HAP-1 (cell line): ENCODE measurements around the gene TEDDM1.

ENCODE experiments used
- DNase-seq, 2 experiments: peaks; one replicate each; pipeline ENCODE4 v3.0.0-alpha.2; 2016 to 2020; ENCODE audit warnings: low spot score in 2 of 2
- H3K27me3 ChIP-seq: fragments of 250-450 bp; sonication (Bioruptor Pico); 2 replicates; pipeline ENCODE4 v1.5.1; 2020; ENCODE audit warnings: low read depth, mild to moderate bottlenecking, moderate library complexity
- H3K36me3 ChIP-seq: fragments of 250-450 bp; sonication (Bioruptor Pico); replicated peaks from 2 replicates; pipeline ENCODE4 v1.5.1; 2020; ENCODE audit warnings: mild to moderate bottlenecking
- H3K4me1 ChIP-seq: fragments of 250-450 bp; sonication (Bioruptor Pico); 2 replicates; pipeline ENCODE4 v1.5.1; 2020; ENCODE audit warnings: mild to moderate bottlenecking
- H3K4me3 ChIP-seq: fragments of 250-450 bp; sonication (Bioruptor Pico); 2 replicates; pipeline ENCODE4 v1.5.1; 2020; ENCODE audit warnings: mild to moderate bottlenecking, moderate library complexity
- H3K9me3 ChIP-seq: fragments of 250-450 bp; sonication (Bioruptor Pico); 2 replicates; pipeline ENCODE4 v1.5.1; 2020; ENCODE audit warnings: mild to moderate bottlenecking, moderate library complexity
- in situ Hi-C: fragments of 300-500 bp; cut with MboI; formaldehyde crosslinking; loops from 3 replicates; pipeline ENCODE4 v1.14.3; 2020; ENCODE audit warnings: low sequenced_read_pairs, inconsistent platforms, mixed read lengths

TEDDM1 gene

GRCh38 chr1:182426442-182427430 is 26.3 kb upstream of the TEDDM1 start:
- in situ Hi-C loops = no loop called here
- no peak overlapping the region for H3K4me3 ChIP-seq
- H3K27me3 ChIP-seq = peaks cover 4% of the 10 kb centered on the region; the same call in 1 of the 2 replicates
- no peak for DNase-seq
- H3K4me1 ChIP-seq = no peaks in the 10 kb centered on the region
- H3K36me3 ChIP-seq = no peaks in the 10 kb centered on the region
- no peaks in the 10 kb centered on the region for H3K9me3 ChIP-seq

DNA sequence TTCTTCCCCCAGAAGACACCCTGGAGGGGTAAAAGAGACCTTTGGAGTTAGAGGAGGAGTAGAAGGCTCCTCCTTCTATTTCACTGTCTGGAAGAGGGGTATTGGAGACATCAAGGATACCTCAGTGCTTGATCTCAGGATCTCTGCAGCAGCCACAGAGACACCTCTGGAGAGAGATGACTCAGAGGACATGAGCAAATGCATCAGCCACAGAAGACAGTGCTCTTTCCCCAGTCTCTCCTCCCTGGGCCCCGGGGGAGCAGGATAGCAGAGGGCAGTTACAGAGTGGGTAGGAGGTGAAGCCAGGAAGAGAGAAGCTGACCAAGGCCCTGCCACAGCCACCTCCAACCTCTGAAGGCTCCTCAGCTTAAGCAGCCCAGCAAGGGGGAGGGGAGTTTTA is 15.3 kb upstream of the TEDDM1 start:
- DNase-seq = no peak
- Histone ChIP-seq H3K36me3 (no peaks in the 10 kb centered on the region), H3K4me1 (no peaks in the 10 kb centered on the region), H3K27me3 (peaks cover 6% of the 10 kb centered on the region; the same call in 1 of the 2 replicates), H3K9me3 (no peaks in the 10 kb centered on the region; the same call in 1 of the 2 replicates), H3K4me3 (no peak overlapping the region)
- in situ Hi-C loops = no loop called here

DNA sequence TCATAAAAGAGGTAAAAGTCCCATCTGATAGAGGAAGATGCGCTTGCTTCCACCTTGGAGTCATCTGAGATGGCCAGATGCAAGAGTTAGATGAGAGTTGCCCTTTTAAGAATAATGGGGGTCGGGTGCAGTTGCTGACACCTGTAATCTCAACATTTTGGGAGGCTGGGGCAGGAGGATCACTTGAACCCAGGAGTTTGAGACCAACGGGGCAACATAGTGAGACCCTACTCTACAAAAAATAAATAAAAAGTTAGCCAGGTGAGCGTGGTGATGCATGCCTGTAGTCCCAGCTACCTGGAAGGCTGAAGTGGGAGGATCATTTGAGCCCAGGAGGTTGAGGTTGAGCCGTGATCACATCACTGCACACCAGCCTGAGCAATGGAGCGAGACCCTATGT is 13.5 kb upstream of the TEDDM1 start:
- DNase-seq = no peak
- in situ Hi-C loops = no loop called here

DNA sequence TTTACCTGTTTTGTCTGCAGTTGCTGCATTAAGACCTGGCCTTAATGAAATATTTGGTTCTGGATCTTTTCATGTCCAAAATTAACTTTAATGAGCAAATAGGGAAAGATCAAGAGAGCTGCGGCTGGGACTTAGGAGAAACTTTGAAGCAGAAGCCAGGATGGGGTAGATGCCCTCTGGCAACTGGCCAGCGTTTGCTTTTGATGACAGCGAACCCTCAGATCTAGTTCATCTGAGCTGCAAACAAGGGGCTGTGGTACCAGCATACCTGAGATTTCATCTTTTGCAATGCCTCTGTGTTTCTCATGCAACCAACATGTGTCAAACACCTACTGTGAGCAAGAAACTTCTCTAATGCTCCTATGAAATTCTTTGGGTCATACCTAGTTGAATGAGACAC is 13.0 kb upstream of the TEDDM1 start:
- DNase-seq = no peak
- H3K27me3 ChIP-seq = peaks cover 3% of the 10 kb centered on the region; the same call in 1 of the 2 replicates
- no peak overlapping the region for H3K4me3 ChIP-seq
- H3K9me3 ChIP-seq = no peaks in the 10 kb centered on the region; the same call in 1 of the 2 replicates
- H3K4me1 ChIP-seq = no peaks in the 10 kb centered on the region
- H3K36me3 ChIP-seq = no peaks in the 10 kb centered on the region
- in situ Hi-C loops = no loop called here

More for the DNA sequence above, 13.5 kb upstream of the TEDDM1 start:
- no peaks in the 10 kb centered on the region; the same call in 1 of the 2 replicates for H3K9me3 ChIP-seq
- no peaks in the 10 kb centered on the region for H3K4me1 ChIP-seq
- peaks cover 3% of the 10 kb centered on the region; the same call in 1 of the 2 replicates for H3K27me3 ChIP-seq
- H3K36me3 ChIP-seq = no peaks in the 10 kb centered on the region
- H3K4me3 ChIP-seq = no peak overlapping the region

DNA sequence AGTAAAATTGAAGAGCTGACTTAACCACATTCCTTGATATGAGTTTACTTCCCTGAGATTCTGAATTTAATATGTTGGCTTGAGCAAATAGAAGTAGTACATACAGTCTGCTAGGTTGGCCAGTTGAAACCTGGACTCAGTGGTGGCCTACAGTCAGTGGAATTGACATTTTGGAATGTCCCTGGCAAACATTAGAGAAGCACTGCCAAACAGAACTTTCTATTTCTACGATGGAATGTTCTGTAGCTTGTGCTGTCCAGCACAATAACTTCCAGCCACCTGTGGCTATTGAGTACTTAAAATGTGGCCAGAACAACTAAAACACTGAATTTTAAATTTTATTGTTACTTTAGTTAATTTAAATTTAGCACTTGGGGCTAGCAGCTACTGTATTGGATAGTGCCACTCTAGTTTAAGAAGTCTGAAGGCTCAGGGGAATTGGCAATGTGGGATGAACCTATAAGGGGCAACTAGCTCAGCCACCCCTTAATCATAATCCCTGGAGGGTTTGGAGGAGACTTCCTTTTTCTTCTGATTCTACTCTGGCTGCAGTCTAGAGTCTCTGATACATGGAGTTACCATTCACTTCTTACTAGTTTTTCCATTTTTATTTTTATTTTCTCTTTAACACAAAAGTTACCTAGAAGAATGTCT is 10.3 kb upstream of the TEDDM1 start:
- in situ Hi-C loops = no loop called here
- Histone ChIP-seq H3K9me3 (no peaks in the 10 kb centered on the region; the same call in 1 of the 2 replicates), H3K27me3 (no peaks in the 10 kb centered on the region), H3K36me3 (no peaks in the 10 kb centered on the region), H3K4me3 (no peak overlapping the region), H3K4me1 (no peaks in the 10 kb centered on the region)
- no peak for DNase-seq

- in situ Hi-C loops = no loop called here
- Histone ChIP-seq H3K4me3 (no peak overlapping the region), H3K27me3 (no peaks in the 10 kb centered on the region), H3K9me3 (no peaks in the 10 kb centered on the region; the same call in 1 of the 2 replicates), H3K4me1 (no peaks in the 10 kb centered on the region), H3K36me3 (no peaks in the 10 kb centered on the region)
- no peak for DNase-seq
Measured at GRCh38 chr1:182410138-182410537, 9.7 kb upstream of the TEDDM1 start.

GRCh38 chr1:182408435-182409075 is 8.1 kb upstream of the TEDDM1 start:
- Histone ChIP-seq H3K27me3 (peaks cover 2% of the 10 kb centered on the region; the same call in 1 of the 2 replicates), H3K9me3 (no peaks in the 10 kb centered on the region; the same call in 1 of the 2 replicates), H3K36me3 (no peaks in the 10 kb centered on the region), H3K4me3 (no peak overlapping the region), H3K4me1 (no peaks in the 10 kb centered on the region)
- in situ Hi-C loops = no loop called here
- no peak for DNase-seq

DNA sequence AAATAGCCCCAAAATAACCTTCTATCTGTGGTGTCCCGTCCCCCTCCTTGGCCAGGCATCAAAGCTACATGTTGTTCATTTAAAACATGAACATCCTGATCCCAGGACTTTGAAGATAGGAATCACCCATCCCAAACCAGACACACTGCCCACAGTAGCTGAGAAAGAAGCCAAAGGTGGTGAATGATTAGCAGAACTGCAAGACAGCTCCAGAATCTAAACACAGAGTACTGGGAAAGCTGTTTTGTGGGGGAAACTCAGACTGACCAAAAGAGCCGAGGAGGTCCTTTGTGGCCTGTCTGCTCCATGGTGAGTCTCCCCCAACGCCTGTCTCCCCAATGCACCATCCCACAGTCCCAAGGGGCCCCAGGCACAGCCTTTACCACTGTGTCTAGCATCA is 7.3 kb upstream of the TEDDM1 start:
- Histone ChIP-seq H3K9me3 (no peaks in the 10 kb centered on the region), H3K4me1 (no peaks in the 10 kb centered on the region), H3K4me3 (no peak overlapping the region), H3K36me3 (no peaks in the 10 kb centered on the region), H3K27me3 (peaks cover 3% of the 10 kb centered on the region; the same call in 1 of the 2 replicates)
- DNase-seq = no peak
- in situ Hi-C loops = no loop called here

DNA sequence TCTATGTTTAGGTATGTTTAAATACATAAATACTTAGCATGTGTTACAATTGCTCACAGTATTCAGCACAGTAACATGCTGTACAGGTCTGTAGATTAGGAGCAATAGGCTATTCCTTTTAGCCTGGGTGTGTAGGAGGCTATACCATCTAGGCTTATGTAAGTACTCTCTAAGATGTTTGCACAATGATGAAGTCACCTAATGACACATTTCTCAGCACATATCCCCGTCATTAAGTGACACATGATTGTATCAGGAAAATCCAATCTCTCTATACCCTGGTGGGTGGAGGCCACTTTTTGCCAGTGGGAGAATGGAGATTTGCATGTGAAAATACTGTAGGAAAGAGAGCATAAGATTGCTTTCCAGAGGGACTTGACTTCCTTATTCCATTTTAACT is 5.5 kb upstream of the TEDDM1 start:
- Histone ChIP-seq H3K4me3 (no peak overlapping the region), H3K36me3 (no peaks in the 10 kb centered on the region), H3K4me1 (no peaks in the 10 kb centered on the region), H3K27me3 (peaks cover 3% of the 10 kb centered on the region; the same call in 1 of the 2 replicates), H3K9me3 (no peaks in the 10 kb centered on the region)
- no peak for DNase-seq
- in situ Hi-C loops = no loop called here

- DNase-seq = no peak
- Histone ChIP-seq H3K36me3 (no peaks in the 10 kb centered on the region), H3K9me3 (no peaks in the 10 kb centered on the region)
Measured at GRCh38 chr1:182405578-182405977, 5.1 kb upstream of the TEDDM1 start.

GRCh38 chr1:182404781-182405180 is 4.3 kb upstream of the TEDDM1 start:
- H3K4me1 ChIP-seq = no peaks in the 10 kb centered on the region
- H3K36me3 ChIP-seq = no peaks in the 10 kb centered on the region
- no peak overlapping the region for H3K4me3 ChIP-seq
- H3K27me3 ChIP-seq = peaks cover 3% of the 10 kb centered on the region; the same call in 1 of the 2 replicates
- no peak for DNase-seq
- no peaks in the 10 kb centered on the region for H3K9me3 ChIP-seq
- in situ Hi-C loops = no loop called here

More at GRCh38 chr1:182405578-182405977, 5.1 kb upstream of the TEDDM1 start:
- Histone ChIP-seq H3K4me1 (no peaks in the 10 kb centered on the region), H3K4me3 (no peak overlapping the region), H3K27me3 (peaks cover 3% of the 10 kb centered on the region; the same call in 1 of the 2 replicates)
- in situ Hi-C loops = no loop called here

- no peak overlapping the region for H3K4me3 ChIP-seq
- no peak for DNase-seq
- H3K9me3 ChIP-seq = no peaks in the 10 kb centered on the region
- peaks cover 10% of the 10 kb centered on the region for H3K4me1 ChIP-seq
- no peaks in the 10 kb centered on the region for H3K27me3 ChIP-seq
- in situ Hi-C loops = loop anchor here (5.0 to 10.0 kb wide), 2 partner anchors 256 to 313 kb away; no protein-coding TSS in a partner anchor
- no peaks in the 10 kb centered on the region for H3K36me3 ChIP-seq
Measured at GRCh38 chr1:182397653-182398393, 2.6 kb downstream of the TEDDM1 start.

DNA sequence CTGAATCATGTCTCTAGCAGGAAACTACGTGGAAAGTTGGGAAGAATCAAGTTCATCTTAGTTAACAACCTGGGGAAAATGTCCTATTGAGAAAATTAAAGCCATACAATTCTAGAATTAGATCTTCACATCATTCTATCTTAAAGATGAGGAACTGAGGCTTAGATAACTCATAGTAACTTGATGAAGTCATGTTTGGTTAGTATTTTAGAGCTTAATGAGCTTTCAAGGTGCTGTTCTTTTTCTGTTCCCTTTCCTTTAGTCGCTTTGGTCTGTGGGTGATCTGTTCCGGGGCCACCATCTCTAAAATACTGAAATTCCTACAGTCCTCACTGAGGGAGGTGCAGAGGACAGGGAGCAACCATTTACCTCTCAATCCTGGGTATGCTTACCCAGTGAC is 4.6 kb downstream of the TEDDM1 start:
- Histone ChIP-seq H3K9me3 (no peaks in the 10 kb centered on the region), H3K27me3 (no peaks in the 10 kb centered on the region), H3K4me1 (peaks cover 17% of the 10 kb centered on the region), H3K4me3 (no peak overlapping the region), H3K36me3 (no peaks in the 10 kb centered on the region)
- DNase-seq = no peak
- in situ Hi-C loops = loop anchor here (5.0 to 10.0 kb wide), 2 partner anchors 254 to 311 kb away; no protein-coding TSS in a partner anchor
